Effector memory CD8-positive, alpha-beta T cell (primary cell): Measurements from ENCODE around the gene TAL2.

Experiments
- ATAC-seq: fragments of 150-1000 bp; cut with Tn5 transposase; replicated peaks from 2 replicates; pipeline ENCODE4 v1.10.0; 2021; ENCODE audit warnings: mild to moderate bottlenecking, moderate library complexity
- DNase-seq, 3 experiments: peaks; one replicate each; pipeline ENCODE4 v3.0.0; 2021
- H3K27ac Mint-ChIP-seq, 2 donors: one replicate each; pipeline ENCODE4 v1.8.0; 2022; ENCODE audit warnings: mild to moderate bottlenecking in 2 of 2, mixed read lengths in 2 of 2, moderate library complexity in 2 of 2
- H3K27me3 Mint-ChIP-seq, 2 donors: one replicate each; pipeline ENCODE4 v1.8.0; 2022; ENCODE audit warnings: mixed read lengths in 2 of 2
- H3K36me3 Mint-ChIP-seq: one replicate; pipeline ENCODE4 v1.8.0; 2022; ENCODE audit warnings: mild to moderate bottlenecking, moderate library complexity, mixed read lengths; ENCODE audit not compliant: insufficient read depth
- H3K4me1 Mint-ChIP-seq, 2 donors: one replicate each; pipeline ENCODE4 v1.8.0; 2022; ENCODE audit warnings: low read depth in 2 of 2, mixed read lengths in 2 of 2
- H3K4me3 Mint-ChIP-seq, 2 donors: one replicate each; pipeline ENCODE4 v1.8.0; 2022; ENCODE audit warnings: mild to moderate bottlenecking in 2 of 2, mixed read lengths in 2 of 2, moderate library complexity in 2 of 2
- H3K9me3 Mint-ChIP-seq, 2 donors: one replicate each; pipeline ENCODE4 v1.8.0; 2022; ENCODE audit warnings: mixed read lengths in 2 of 2

The TAL2 gene

GRCh38 chr9:105656131-105656921 is 5.9 kb upstream of the TAL2 start:
- H3K4me1 Mint-ChIP-seq = peaks cover 7 to 8% of the 10 kb centered on the region in 2 donors
- H3K27me3 Mint-ChIP-seq = peaks cover 53 to 74% of the 10 kb centered on the region in 2 donors
- no peaks in the 10 kb centered on the region for H3K9me3 Mint-ChIP-seq
- H3K36me3 Mint-ChIP-seq = no peaks in the 10 kb centered on the region
- H3K27ac Mint-ChIP-seq = no peak overlapping the region
- ATAC-seq = peak; percentile 36
- no peak for DNase-seq
- H3K4me3 Mint-ChIP-seq = peak overlapping the region; percentile 74 to 79

- Mint-ChIP-seq H3K27ac (no peak overlapping the region), H3K4me3 (no peak overlapping the region), H3K4me1 (peaks cover 7 to 8% of the 10 kb centered on the region in 2 donors), H3K36me3 (no peaks in the 10 kb centered on the region), H3K9me3 (no peaks in the 10 kb centered on the region), H3K27me3 (peaks cover 48 to 66% of the 10 kb centered on the region in 2 donors)
- no peak for DNase-seq
- no peak for ATAC-seq
Observed at GRCh38 chr9:105658351-105658750, 3.9 kb upstream of the TAL2 start.

DNA sequence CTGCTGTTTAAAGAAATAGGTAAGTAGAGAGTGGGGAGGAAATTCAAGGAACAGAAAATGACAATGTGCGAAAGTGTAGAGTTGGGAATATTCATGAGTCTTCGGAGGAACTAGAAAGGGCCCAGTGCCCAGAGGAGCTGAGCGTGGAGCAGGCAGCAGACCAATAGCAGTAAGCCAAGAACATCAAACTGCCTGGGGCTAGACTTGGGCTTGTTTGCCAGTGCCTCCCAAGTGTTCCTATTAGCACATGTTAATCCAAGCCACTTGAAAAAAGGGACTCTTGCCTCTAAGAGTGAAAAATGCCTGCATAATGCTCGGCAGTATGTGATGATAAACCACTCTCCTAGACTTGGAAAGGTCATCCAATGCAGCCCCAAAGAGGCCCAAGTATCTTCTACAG is 1.2 kb upstream of the TAL2 start:
- ATAC-seq (no peak), DNase-seq (no peak)
- H3K4me1 Mint-ChIP-seq = peaks cover 7 to 8% of the 10 kb centered on the region in 2 donors
- H3K27ac Mint-ChIP-seq = no peak overlapping the region
- no peaks in the 10 kb centered on the region for H3K36me3 Mint-ChIP-seq
- H3K27me3 Mint-ChIP-seq = peaks cover 29 to 47% of the 10 kb centered on the region in 2 donors
- no peak overlapping the region for H3K4me3 Mint-ChIP-seq
- H3K9me3 Mint-ChIP-seq = no peaks in the 10 kb centered on the region

DNA sequence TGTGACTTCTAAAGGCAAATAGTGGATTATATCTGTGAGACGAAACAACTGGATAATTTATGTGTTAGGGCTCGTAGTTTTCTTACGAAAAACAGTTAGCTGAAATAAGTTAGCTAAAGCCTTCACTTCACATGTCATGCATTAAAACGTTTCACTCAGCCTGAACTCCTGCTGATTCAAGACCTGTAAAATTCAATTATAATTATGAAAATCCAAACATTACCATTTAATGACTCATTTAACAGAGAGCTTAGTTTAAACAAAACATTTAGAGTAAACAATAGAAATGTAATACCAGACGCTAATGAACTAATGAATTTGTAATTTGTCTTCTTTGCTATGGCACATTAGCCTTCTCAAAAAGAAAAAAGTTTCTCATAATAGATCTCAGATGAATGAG is 1.7 kb downstream of the TAL2 start:
- H3K9me3 Mint-ChIP-seq = no peaks in the 10 kb centered on the region
- no peak for DNase-seq
- no peaks in the 10 kb centered on the region for H3K36me3 Mint-ChIP-seq
- ATAC-seq = no peak
- no peaks in the 10 kb centered on the region for H3K4me1 Mint-ChIP-seq
- H3K4me3 Mint-ChIP-seq = no peak overlapping the region
- H3K27me3 Mint-ChIP-seq = peaks cover 15 to 18% of the 10 kb centered on the region in 2 donors
- no peak overlapping the region for H3K27ac Mint-ChIP-seq

- no peaks in the 10 kb centered on the region for H3K36me3 Mint-ChIP-seq
- no peak for DNase-seq
- ATAC-seq = no peak
- no peaks in the 10 kb centered on the region for H3K9me3 Mint-ChIP-seq
- no peak overlapping the region for H3K27ac Mint-ChIP-seq
- no peaks in the 10 kb centered on the region for H3K4me1 Mint-ChIP-seq
- H3K4me3 Mint-ChIP-seq = no peak overlapping the region
- peaks cover 15 to 31% of the 10 kb centered on the region in 2 donors for H3K27me3 Mint-ChIP-seq
Observed at GRCh38 chr9:105667867-105668266, 5.6 kb downstream of the TAL2 start.

GRCh38 chr9:105670315-105670714 is 8.1 kb downstream of the TAL2 start:
- no peak overlapping the region for H3K4me3 Mint-ChIP-seq
- no peaks in the 10 kb centered on the region for H3K36me3 Mint-ChIP-seq
- no peak for DNase-seq
- no peak overlapping the region for H3K27ac Mint-ChIP-seq
- H3K4me1 Mint-ChIP-seq = no peaks in the 10 kb centered on the region
- no peak for ATAC-seq
- peaks cover 15 to 40% of the 10 kb centered on the region in 2 donors for H3K27me3 Mint-ChIP-seq
- no peaks in the 10 kb centered on the region for H3K9me3 Mint-ChIP-seq

- Mint-ChIP-seq H3K4me3 (no peak overlapping the region), H3K27ac (no peak overlapping the region), H3K9me3 (no peaks in the 10 kb centered on the region), H3K4me1 (no peaks in the 10 kb centered on the region), H3K27me3 (peaks cover 15 to 40% of the 10 kb centered on the region in 2 donors), H3K36me3 (no peaks in the 10 kb centered on the region)
- no peak for ATAC-seq
- no peak for DNase-seq
Observed at GRCh38 chr9:105670775-105671174, 8.5 kb downstream of the TAL2 start.

DNA sequence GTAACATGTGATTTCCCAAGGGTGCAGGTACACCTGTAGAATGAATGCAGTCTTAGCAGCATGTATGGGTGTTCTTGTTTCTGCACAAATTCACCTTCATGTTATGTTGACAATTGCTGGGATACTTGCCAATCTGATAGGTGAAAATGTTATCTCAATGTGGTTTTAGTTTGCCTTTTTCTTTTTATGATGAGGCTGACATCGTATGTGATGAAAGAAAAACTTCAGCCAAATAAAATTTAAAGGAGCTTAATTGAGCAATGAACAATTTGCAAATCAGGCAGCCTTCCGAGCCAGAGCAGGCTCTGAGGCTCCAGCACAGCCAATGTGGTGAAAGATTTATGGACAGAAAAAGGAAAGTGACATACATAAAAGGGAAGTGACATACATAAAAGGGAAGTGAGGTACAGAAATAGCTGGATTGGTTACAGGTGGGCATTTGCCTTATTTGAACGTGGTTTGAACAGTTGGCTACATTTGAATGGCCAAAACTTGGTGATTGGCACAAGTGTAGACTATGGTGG is 10.5 kb downstream of the TAL2 start:
- Mint-ChIP-seq H3K4me3 (no peak overlapping the region), H3K27ac (no peak overlapping the region), H3K36me3 (no peaks in the 10 kb centered on the region), H3K9me3 (no peaks in the 10 kb centered on the region), H3K4me1 (no peaks in the 10 kb centered on the region), H3K27me3 (peaks cover 15 to 34% of the 10 kb centered on the region in 2 donors)
- no peak for ATAC-seq
- no peak for DNase-seq

DNA sequence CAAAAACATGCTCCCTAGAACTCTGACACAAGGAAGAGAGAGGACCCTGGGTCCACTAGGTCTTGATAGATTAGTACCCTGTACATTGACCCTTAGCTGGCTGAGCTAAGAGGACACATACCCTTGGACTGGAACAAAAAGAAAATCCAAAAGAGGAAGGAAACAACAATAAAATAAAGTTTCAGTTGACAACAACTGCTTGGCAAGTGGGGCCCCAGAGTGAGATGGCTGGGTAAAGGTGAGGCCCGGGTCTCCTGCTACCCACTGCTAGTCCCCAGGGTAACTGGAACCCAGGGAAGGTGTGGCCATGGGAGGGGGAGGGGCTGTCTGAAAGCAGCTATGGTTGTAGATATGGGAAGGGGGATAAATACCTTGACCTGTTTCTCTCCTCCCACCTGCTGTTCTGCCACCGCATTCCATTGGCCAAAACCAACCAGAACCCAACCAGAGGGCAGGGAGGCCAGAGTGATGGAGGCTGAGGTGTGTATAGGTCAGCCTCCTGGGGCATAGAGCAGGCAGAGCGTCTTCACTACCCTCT is 11.7 kb downstream of the TAL2 start:
- Mint-ChIP-seq H3K36me3 (no peaks in the 10 kb centered on the region), H3K27ac (no peak overlapping the region)

GRCh38 chr9:105676351-105676923 is 14.2 kb downstream of the TAL2 start:
- ATAC-seq (no peak), DNase-seq (no peak)
- H3K27ac Mint-ChIP-seq = no peak overlapping the region
- H3K27me3 Mint-ChIP-seq = peaks cover 10 to 15% of the 10 kb centered on the region in 2 donors
- no peaks in the 10 kb centered on the region for H3K9me3 Mint-ChIP-seq
- no peaks in the 10 kb centered on the region for H3K4me1 Mint-ChIP-seq
- H3K36me3 Mint-ChIP-seq = no peaks in the 10 kb centered on the region
- H3K4me3 Mint-ChIP-seq = no peak overlapping the region

More for the DNA sequence above, 11.7 kb downstream of the TAL2 start:
- Mint-ChIP-seq H3K4me1 (no peaks in the 10 kb centered on the region), H3K27me3 (peaks cover 15 to 31% of the 10 kb centered on the region in 2 donors), H3K4me3 (no peak overlapping the region), H3K9me3 (no peaks in the 10 kb centered on the region)
- ATAC-seq (no peak), DNase-seq (no peak)

GRCh38 chr9:105678163-105678562 is 15.9 kb downstream of the TAL2 start:
- Mint-ChIP-seq H3K36me3 (no peaks in the 10 kb centered on the region), H3K9me3 (no peaks in the 10 kb centered on the region), H3K4me3 (no peak overlapping the region), H3K4me1 (no peaks in the 10 kb centered on the region), H3K27ac (no peak overlapping the region), H3K27me3 (peaks cover 6 to 10% of the 10 kb centered on the region in 2 donors)
- no peak for ATAC-seq
- no peak for DNase-seq

DNA sequence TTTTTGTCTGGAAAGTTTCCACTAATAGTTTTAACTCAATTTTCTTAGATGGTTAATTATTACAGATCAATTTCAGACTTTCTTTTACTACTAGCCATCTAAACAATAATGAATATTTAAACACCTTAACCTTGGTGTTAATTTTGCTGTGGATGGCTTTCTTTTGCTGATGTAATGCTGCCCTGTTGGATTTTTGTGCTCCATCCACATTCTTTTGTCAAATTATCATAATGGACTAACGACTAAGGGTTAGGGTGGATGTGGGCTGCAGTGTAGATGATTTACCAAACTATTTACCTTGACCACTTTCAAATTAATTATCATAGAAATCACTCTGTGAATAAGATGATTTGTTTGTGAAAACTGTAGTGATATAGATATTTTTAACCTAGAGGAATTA is 16.5 kb downstream of the TAL2 start:
- Mint-ChIP-seq H3K27me3 (peaks cover 0 to 10% of the 10 kb centered on the region in 2 donors), H3K9me3 (no peaks in the 10 kb centered on the region), H3K4me3 (no peak overlapping the region), H3K4me1 (no peaks in the 10 kb centered on the region), H3K36me3 (no peaks in the 10 kb centered on the region), H3K27ac (no peak overlapping the region)
- no peak for DNase-seq
- no peak for ATAC-seq

- ATAC-seq (no peak), DNase-seq (no peak)
- Mint-ChIP-seq H3K4me3 (no peak overlapping the region), H3K4me1 (no peaks in the 10 kb centered on the region), H3K36me3 (no peaks in the 10 kb centered on the region), H3K27ac (no peak overlapping the region), H3K27me3 (peaks cover 0 to 10% of the 10 kb centered on the region in 2 donors), H3K9me3 (no peaks in the 10 kb centered on the region)
Observed at GRCh38 chr9:105679257-105680022, 17.2 kb downstream of the TAL2 start.
